Jurkat, Clone E6-1 (cell line): ENCODE data around the gene DPPA3. TPM values are rescaled to one million over a fixed set of nuclear protein-coding genes. Genes with fewer than 3 reads are reported as not detected.
"Not testable (repeated sequence)": the region's sequence is repeated elsewhere in the genome, so short reads cannot be mapped to it uniquely, and the experiment has no call there.

ENCODE experiments used
- DNase-seq: peaks from one replicate; pipeline ENCODE4 v3.0.0-alpha.2; 2011; ENCODE audit warnings: low read depth, low spot score
- H3K4me3 ChIP-seq: 2 replicates; pipeline ENCODE4 v1.5.1; 2011; ENCODE audit warnings: mild to moderate bottlenecking, low read length, control low read depth, moderate library complexity
- polyA plus RNA-seq: library from polyadenylated mRNA; unstranded; fragments of >200 nt; gene quantifications from one replicate; pipeline ENCODE4 v1.2.1, GENCODE V29; 2012; ENCODE audit warnings: missing spikeins; ENCODE audit not compliant: insufficient read length, insufficient read depth

The DPPA3 gene
- polyA plus RNA-seq: not detected

DNA sequence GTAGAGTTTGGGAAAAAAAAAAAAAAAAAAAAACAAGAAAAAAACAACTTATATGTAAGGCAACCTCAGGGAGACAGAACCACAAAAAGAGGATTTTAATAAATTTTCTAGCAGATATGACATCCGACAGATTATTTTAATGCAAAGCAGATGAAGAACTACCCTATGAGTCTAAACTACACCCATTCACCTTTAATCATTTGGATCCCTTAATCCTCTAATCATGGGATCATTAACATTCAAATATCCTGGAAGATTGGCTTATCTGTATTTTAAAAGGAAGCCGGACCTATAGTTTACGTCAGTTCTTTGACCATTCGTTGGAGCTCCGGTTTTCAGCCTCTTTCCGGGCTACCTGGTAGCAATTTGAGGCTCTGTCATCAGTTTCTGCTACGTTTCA, at the start of gene DPPA3:
Gene DPPA3 (plus strand): TSS at position 301 of the 400 bp plus-strand sequence. CDS start 138 bp downstream, outside the sequence.
- H3K4me3 ChIP-seq: no peak within 1 kb of the TSS
- no peak for DNase-seq

DNA sequence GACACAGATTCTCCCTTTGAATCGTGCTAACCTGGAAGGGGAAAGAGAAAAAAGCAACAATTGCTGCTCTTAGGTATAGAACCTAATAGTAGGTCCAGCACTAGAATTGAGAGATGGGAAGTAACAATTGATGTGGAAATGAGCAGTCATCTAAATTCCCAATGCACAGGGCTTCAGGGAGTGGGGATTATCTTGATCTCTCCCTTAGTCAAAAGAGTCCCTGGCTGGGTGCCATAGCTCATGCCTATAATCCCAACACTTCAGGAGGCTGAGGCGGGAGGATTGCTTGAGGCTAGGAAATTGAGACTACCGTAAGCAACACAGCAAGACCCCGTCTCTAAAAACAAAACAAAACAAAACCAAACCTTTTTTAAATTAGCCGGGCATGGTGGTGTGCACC, 49.5 kb upstream of the DPPA3 start:
- H3K4me3 ChIP-seq: no peak overlapping the region
- DNase-seq: no peak

GRCh38 chr12:7666595-7666994, 44.6 kb upstream of the DPPA3 start:
- DNase-seq: no peak
- H3K4me3 ChIP-seq: no peak overlapping the region

DNA sequence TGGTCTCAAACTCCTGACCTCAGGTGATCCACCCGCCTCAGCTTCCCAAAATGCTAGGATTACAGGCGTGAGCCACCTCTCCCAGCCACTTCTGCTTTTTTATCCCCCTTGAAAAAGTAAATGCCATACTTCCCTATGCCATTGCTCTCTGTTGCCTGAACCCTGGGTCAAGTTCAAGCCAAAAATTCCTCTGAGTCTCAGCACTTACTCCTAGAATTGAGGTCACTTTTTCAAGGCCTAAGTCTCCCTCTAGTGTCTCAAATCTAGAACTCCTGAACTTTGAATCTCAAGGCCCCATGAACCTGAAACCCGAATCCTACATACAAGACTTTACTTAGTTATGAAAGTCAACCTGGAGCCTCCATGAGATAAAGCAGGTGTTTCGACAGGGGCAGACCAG, 44.1 kb upstream of the DPPA3 start:
- no peak overlapping the region for H3K4me3 ChIP-seq
- peak; percentile 36 for DNase-seq

DNA sequence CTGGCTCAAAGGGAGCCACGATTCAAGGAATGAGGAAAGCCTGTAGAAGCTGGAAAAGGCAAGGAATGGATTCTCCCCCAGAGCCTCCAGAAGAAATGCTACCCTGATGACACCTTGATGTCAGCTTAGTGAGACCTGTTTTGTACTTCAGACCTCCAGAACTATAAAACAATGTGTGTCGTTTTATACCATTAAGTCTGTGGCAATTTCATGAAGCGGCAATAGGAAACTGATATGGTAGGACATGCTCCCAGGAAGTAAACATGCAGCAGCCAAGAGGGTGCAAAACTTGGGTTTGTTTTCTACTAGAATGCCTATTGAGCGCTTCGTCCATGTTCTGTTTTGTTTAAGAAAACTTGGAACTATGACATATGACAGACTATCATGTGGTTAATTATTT, 43.1 kb upstream of the DPPA3 start:
- H3K4me3 ChIP-seq: no peak overlapping the region
- DNase-seq: no peak

- not testable (repeated sequence) for H3K4me3 ChIP-seq
- peak; percentile 32 for DNase-seq
Measured at GRCh38 chr12:7675455-7675854, 35.8 kb upstream of the DPPA3 start.

GRCh38 chr12:7677432-7677888, 33.8 kb upstream of the DPPA3 start:
- H3K4me3 ChIP-seq: peak overlapping the region; percentile 15; the same call in 1 of the 2 replicates
- DNase-seq: peak; percentile 96

GRCh38 chr12:7678744-7679143, 32.5 kb upstream of the DPPA3 start:
- H3K4me3 ChIP-seq: no peak overlapping the region
- no peak for DNase-seq

DNA sequence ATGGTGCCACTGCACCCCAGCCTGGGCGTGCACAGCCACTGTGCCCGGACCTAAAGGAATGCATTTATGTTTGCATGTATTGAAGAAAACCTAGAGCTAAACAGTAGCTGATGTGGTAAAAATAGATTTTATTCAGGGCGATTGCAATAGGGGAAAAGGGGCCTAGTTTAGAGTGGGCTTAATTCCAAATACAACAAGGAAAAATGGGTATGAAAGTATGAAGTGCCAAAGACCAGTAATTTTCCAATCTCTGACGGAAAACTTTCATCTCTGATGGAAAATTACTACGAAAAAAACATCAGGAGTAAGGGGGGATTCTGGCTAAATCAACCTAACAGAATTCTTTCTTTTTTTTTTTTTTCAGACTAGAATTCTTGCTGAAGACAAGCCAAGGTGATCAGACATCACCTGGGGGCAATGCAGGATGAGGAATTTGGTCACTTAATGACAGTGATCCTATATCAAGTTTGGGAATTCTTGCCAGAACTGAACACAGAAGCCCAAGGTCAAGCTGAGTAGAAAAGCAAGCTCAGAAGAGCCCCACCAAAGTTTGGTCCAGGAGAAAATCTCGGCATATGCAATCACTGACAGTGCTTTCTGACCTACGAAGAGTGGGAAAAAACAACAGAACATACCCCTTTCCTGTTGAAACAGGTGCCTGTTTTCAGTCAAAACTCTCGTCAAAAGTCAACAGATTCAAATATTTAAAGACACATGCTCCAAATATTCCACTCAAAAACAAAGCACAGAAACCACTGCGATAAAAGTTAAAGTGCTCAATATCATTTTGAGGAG, 31.8 kb upstream of the DPPA3 start:
- H3K4me3 ChIP-seq: no peak overlapping the region
- DNase-seq: no peak

DNA sequence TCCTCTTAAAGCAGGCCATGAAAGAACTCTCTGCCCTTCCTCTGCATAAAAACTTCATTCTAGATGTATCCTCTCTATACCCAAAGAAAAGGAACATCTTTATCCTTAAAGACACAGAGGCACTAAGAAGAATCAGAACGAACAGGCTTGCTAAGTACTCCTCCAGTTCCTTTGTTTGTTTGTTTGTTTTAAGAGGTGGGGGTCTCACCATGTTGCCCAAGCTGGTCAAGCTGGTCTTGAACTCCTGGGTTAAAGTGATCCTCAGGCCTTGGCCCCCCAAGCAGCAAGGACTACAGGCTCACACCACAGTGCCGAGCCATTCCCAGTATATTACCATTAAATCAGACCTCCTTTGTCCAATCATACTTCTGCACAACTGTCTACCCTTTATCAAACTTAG, 29.7 kb upstream of the DPPA3 start:
- H3K4me3 ChIP-seq: no peak overlapping the region
- no peak for DNase-seq

- no peak overlapping the region for H3K4me3 ChIP-seq
- DNase-seq: no peak
Measured at GRCh38 chr12:7693793-7694192, 17.4 kb upstream of the DPPA3 start.

DNA sequence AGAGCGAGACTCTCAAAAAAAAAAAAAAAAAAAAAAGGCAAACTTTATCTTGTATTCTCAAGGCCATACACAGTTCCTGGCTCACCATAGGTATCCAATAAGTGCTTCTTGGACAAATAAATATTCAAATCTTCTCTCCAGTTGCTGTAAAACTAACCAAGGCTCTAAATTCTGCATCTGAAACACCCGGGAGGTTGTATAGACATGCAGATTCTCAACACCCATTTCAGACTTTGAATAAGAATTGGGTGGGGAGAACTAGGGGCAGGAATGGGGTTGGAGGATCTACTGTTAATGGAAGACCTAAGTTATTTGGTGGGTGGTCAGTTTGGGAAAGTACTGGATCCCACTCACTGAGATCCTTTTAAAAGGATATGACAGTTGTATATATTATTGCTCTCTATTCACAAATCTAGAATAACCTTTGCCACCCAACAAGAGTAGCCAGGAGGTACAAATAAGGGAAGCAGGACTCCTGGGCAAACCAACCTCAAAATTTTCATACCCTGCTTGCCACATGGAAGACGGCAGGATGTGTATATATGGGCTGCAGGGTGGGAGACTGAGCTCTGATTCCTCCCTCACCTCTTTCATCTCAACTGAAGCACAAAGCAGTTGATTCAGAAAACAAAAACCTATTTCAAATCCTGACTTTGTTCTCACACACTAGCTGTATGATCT, 16.5 kb upstream of the DPPA3 start:
- no peak overlapping the region for H3K4me3 ChIP-seq
- no peak for DNase-seq

- no peak overlapping the region for H3K4me3 ChIP-seq
- no peak for DNase-seq
Measured at GRCh38 chr12:7695237-7695560, 16.0 kb upstream of the DPPA3 start.

DNA sequence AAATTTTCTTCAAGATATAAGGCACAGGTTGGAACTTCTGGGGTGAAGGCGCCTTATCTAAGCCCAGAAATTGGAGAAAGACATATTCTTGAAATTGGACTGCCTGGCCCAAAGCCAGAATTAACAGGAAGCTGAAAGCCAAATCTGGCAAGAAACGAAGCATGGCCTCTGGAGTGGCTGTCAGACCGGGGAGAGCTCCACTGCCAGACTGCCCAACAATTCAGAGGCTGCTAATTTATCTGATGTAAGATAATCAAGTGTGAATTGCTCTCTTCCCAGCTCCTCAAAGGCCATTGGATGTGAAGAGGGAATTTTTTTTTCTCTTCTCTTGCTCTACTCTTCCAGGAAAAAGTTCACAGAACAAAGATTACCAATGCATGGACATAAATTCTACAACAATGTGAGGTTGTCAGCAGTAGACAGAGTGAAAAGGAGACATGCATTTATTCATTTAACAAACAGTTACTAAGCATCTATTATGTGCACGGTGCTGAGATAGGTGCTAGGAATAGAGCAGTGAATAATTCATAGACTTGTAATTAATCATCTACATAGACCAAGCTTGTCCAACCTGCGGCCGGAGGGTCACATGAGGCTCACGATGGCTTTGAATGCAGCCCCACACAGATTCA, 15.6 kb upstream of the DPPA3 start, which contains the start of gene GDF3:
Gene GDF3 (minus strand): TSS at position 210 of the 632 bp plus-strand sequence. CDS start 47 bp downstream, at position 163.
- no peak within 1 kb of the TSS for H3K4me3 ChIP-seq
- DNase-seq: no peak

GRCh38 chr12:7705846-7706245, 5.4 kb upstream of the DPPA3 start:
- no peak overlapping the region for H3K4me3 ChIP-seq
- DNase-seq: no peak

DNA sequence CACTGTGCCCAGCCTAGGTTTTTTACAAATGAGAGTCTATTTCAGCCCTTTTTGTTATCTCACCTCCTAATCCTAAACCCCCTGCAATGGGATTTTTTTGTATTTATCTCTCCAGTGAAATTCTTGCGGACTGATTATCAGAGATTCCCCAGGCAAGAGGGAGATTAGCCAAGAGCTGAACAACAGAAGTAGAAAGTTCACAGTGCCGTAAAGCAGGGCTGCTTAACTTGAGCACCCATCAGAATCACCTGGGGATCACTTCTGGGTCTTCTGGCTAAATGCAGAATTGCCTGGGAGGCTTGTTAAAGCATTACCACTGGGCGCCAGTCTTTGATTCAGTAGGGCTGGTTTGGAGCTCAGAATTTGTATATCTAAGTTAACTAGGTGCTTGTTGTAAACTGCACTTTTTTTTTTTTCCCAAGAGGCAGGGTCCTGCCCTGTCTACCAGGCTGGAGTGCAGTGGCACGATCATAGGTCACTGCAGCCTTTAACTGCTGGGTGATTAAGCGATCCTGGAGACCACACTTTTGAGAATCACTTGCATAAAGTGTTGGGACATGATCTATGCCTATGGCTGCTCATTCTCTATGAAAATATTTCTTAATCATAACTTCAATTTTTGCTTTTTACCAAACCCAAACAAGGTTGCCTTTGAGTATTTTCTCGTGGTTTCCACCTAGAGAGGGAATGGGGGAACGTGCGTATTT, 1.1 kb upstream of the DPPA3 start:
- no peak overlapping the region for H3K4me3 ChIP-seq
- no peak for DNase-seq

GRCh38 chr12:7712841-7713442, 1.7 kb downstream of the DPPA3 start:
- DNase-seq: no peak
- no peak overlapping the region for H3K4me3 ChIP-seq

DNA sequence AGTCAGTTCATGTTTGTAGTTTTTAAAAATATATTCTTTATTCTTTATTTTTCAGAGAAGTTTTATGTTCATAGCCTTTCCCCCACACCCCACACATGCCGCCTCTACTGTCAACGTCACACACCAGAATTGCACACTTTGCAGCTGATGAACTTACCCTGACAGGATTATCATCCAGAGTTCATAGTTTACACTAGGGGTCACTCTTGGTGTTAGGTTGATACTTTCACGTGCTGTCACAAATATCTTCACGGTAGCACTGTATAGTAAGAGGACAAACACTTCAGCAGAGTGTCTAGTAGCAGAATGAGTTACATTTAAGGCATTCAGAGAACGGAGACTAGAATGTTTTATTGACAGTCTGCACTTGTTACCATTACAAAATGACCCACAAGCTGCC, 5.1 kb downstream of the DPPA3 start:
- DNase-seq: peak; percentile 7
- H3K4me3 ChIP-seq: no peak overlapping the region
